ENCODE measurements around the gene CNOT1. TPM values are rescaled to one million over a fixed set of nuclear protein-coding genes. Genes with fewer than 3 reads are reported as not detected.

CNOT1 gene
- total RNA-seq, 1 experiment from 2014 or later, result 299 TPM

GRCh38 chr16:58510776-58511628, 118.6 kb downstream of the CNOT1 start:
- H3K27ac Mint-ChIP-seq (ENCODE audit: unreplicated experiment), result peak overlapping the region; percentile 37
- BruUV-seq (replicated peaks), result no TSS peak
- H3K27me3 Mint-ChIP-seq (ENCODE audit: unreplicated experiment), result no peaks in the 10 kb centered on the region
- H3K4me3 Mint-ChIP-seq (ENCODE audit: low read depth, unreplicated experiment), result no peak overlapping the region
- CTCF ChIA-PET, result interaction anchor here (1.2 kb wide), 1 partner anchor 150 kb away, joined by 12 read pairs; no protein-coding TSS in a partner anchor
- no peaks in the 10 kb centered on the region for H3K9me3 Mint-ChIP-seq (ENCODE audit: low read depth, unreplicated experiment)
- peaks cover 40% of the 10 kb centered on the region for H3K36me3 Mint-ChIP-seq (ENCODE audit: insufficient read depth, unreplicated experiment)
- intact Hi-C loops (cut with micrococcal nuclease; ENCODE audit: unreplicated experiment), result loop anchor here (5.0 kb wide), 1 partner anchor 246 kb away; no protein-coding TSS in a partner anchor
- peaks cover 12% of the 10 kb centered on the region for H3K4me1 Mint-ChIP-seq (ENCODE audit: low read depth, unreplicated experiment)
- no peak for DNase-seq
- TF ChIP-seq, protein P1, sequence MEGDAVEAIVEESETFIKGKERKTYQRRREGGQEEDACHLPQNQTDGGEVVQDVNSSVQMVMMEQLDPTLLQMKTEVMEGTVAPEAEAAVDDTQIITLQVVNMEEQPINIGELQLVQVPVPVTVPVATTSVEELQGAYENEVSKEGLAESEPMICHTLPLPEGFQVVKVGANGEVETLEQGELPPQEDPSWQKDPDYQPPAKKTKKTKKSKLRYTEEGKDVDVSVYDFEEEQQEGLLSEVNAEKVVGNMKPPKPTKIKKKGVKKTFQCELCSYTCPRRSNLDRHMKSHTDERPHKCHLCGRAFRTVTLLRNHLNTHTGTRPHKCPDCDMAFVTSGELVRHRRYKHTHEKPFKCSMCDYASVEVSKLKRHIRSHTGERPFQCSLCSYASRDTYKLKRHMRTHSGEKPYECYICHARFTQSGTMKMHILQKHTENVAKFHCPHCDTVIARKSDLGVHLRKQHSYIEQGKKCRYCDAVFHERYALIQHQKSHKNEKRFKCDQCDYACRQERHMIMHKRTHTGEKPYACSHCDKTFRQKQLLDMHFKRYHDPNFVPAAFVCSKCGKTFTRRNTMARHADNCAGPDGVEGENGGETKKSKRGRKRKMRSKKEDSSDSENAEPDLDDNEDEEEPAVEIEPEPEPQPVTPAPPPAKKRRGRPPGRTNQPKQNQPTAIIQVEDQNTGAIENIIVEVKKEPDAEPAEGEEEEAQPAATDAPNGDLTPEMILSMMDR (IDR thresholded peaks at IDR 0.05; ENCODE audit: unreplicated experiment), result no peak

DNA sequence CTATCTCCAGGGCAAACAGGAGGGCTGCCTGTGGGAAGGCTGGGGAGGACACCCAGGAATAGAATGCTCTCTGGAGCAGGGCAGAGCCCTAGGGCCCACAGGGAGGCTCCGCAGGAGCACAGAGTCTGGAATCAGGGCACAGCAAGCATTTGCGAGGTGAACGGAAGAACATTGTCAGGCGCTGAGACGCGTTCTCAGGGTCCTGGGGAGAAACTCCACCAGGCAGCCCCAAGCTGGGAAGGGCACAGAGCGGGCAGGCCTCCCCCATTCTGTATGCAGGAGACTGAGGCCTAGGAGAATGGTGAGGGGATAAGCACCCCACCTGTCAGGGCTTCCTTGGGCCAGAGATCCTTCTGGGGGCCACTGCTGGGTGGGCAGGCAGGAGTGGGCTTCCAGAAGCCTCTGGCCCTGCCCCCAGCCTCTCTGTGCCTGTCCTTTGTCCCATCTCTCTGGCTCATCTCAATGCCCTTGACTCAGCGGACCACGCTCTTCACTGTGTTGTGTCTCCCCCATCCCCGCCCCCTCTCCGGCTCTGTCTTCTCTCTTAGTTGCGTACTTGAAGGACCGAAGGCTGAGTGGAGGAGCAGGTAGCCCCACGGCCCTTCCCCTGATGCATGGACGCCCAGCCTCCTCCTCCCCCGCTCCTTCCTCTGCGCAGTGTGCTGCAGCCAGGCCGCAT, 119.4 kb downstream of the CNOT1 start:
- no peaks in the 10 kb centered on the region for H3K9me3 Mint-ChIP-seq (ENCODE audit: low read depth, unreplicated experiment)
- no peak overlapping the region for H3K4me3 Mint-ChIP-seq (ENCODE audit: low read depth, unreplicated experiment)
- H3K4me1 Mint-ChIP-seq (ENCODE audit: low read depth, unreplicated experiment), result peaks cover 12% of the 10 kb centered on the region
- TF ChIP-seq, protein P1 (IDR thresholded peaks at IDR 0.05; ENCODE audit: unreplicated experiment), result no peak
- CTCF ChIA-PET, result no interaction called here
- H3K36me3 Mint-ChIP-seq (ENCODE audit: insufficient read depth, unreplicated experiment), result peaks cover 32% of the 10 kb centered on the region
- no peak overlapping the region for H3K27ac Mint-ChIP-seq (ENCODE audit: unreplicated experiment)
- intact Hi-C loops (cut with micrococcal nuclease; ENCODE audit: unreplicated experiment), result loop anchor here (5.0 kb wide), 1 partner anchor 247 kb away; no protein-coding TSS in a partner anchor
- no peak for DNase-seq
- no TSS peak for BruUV-seq (replicated peaks)
- no peaks in the 10 kb centered on the region for H3K27me3 Mint-ChIP-seq (ENCODE audit: unreplicated experiment)

DNA sequence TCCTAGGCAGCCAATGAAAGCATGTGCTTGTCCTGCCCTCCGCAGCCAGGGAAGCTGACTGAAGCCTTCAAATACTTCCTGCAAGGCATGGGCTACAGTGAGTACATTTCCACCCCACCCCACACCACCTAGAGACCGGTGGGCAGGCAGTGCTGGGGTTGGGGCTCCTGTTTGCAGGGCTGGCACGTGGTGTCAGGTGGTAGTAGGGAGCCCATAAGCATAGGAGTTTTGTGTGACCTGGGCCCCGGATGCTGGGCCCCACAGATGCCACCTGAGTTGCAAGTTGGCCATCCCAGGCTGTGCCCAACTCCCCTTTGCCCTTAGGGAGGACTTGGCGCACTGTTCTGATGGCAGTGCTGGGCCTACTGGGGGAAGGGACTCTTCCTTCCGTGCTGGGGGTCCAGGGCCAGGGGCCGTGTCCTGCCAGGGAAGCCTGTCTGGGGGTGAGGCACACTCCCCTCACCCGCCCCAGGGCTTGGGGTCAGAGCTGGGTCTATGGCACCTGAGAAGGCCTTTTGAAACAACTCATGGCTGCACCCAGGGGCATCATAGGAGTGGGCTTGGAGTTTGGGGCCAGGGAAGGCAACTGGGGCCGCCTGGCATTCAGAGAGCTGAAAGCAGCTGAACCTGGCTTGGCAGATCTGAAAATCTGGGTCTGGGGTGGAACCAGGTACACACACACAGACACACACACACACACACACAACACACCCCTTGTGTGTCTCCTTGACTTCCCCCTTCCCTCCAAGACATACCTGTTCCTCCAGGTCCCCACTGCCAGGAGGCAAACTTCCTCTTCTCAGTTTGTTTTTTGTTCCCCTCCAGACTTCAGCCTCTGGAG, 120.2 kb downstream of the CNOT1 start:
- no peaks in the 10 kb centered on the region for H3K27me3 Mint-ChIP-seq (ENCODE audit: unreplicated experiment)
- TF ChIP-seq, protein P1 (IDR thresholded peaks at IDR 0.05; ENCODE audit: unreplicated experiment), result no peak
- intact Hi-C loops (cut with micrococcal nuclease; ENCODE audit: unreplicated experiment), result loop anchor here (5.0 kb wide), 1 partner anchor 248 kb away; no protein-coding TSS in a partner anchor
- no peaks in the 10 kb centered on the region for H3K9me3 Mint-ChIP-seq (ENCODE audit: low read depth, unreplicated experiment)
- CTCF ChIA-PET, result interaction anchor here (0.6 kb wide), 2 partner anchors 125 to 300 kb away, joined by 5 to 8 read pairs; no protein-coding TSS in a partner anchor
- H3K27ac Mint-ChIP-seq (ENCODE audit: unreplicated experiment), result no peak overlapping the region
- peaks cover 25% of the 10 kb centered on the region for H3K36me3 Mint-ChIP-seq (ENCODE audit: insufficient read depth, unreplicated experiment)
- H3K4me3 Mint-ChIP-seq (ENCODE audit: low read depth, unreplicated experiment), result no peak overlapping the region
- BruUV-seq (replicated peaks), result no TSS peak
- peaks cover 12% of the 10 kb centered on the region for H3K4me1 Mint-ChIP-seq (ENCODE audit: low read depth, unreplicated experiment)
- no peak for DNase-seq

- no TSS peak for BruUV-seq (replicated peaks)
- Mint-ChIP-seq H3K36me3 (ENCODE audit: insufficient read depth, unreplicated experiment) (peaks cover 23% of the 10 kb centered on the region), H3K4me1 (ENCODE audit: low read depth, unreplicated experiment) (peaks cover 5% of the 10 kb centered on the region), H3K9me3 (ENCODE audit: low read depth, unreplicated experiment) (no peaks in the 10 kb centered on the region), H3K27ac (ENCODE audit: unreplicated experiment) (no peak overlapping the region), H3K27me3 (ENCODE audit: unreplicated experiment) (no peaks in the 10 kb centered on the region), H3K4me3 (ENCODE audit: low read depth, unreplicated experiment) (no peak overlapping the region)
- TF ChIP-seq, protein P1 (IDR thresholded peaks at IDR 0.05; ENCODE audit: unreplicated experiment), result no peak
- intact Hi-C loops (cut with micrococcal nuclease; ENCODE audit: unreplicated experiment), result no loop called here
- CTCF ChIA-PET, result interaction anchor here (0.6 kb wide), 1 partner anchor 300 kb away, joined by 8 read pairs; no protein-coding TSS in a partner anchor
- DNase-seq, result no peak
These were observed 120.9 kb downstream of the CNOT1 start for GRCh38 chr16:58508671-58509251.

Measured in Calu3 (cell line).